DND-41 (cell line): ENCODE data around the gene ADAMTSL3.

Source experiments
- ATAC-seq: fragments of 200-7000 bp; cut with Tn5 transposase; 3 replicates; pipeline ENCODE4 v1.9.1; 2021; ENCODE audit warnings: low read depth; ENCODE audit not compliant: insufficient read depth
- DNase-seq: peaks from one replicate; pipeline ENCODE4 v3.0.0-alpha.2; 2020
- H2AFZ ChIP-seq: 2 replicates; pipeline ENCODE4 v1.6.0; 2012; ENCODE audit warnings: low read depth, low read length
- H3K27ac ChIP-seq: 2 replicates; pipeline ENCODE4 v1.5.1; 2012; ENCODE audit warnings: low read length, inconsistent platforms
- H3K27me3 ChIP-seq: fragments of 200-600 bp; sonication (generic); 2 replicates; pipeline ENCODE4 v1.6.0; 2012; ENCODE audit warnings: low read length, mild to moderate bottlenecking, inconsistent platforms; ENCODE audit not compliant: insufficient read depth, poor library complexity
- H3K36me3 ChIP-seq: 2 replicates; pipeline ENCODE4 v1.5.1; 2012; ENCODE audit warnings: low read length, inconsistent platforms; ENCODE audit not compliant: insufficient read depth
- H3K4me1 ChIP-seq: 2 replicates; pipeline ENCODE4 v1.5.1; 2012; ENCODE audit warnings: mild to moderate bottlenecking, low read length; ENCODE audit not compliant: insufficient read depth
- H3K4me2 ChIP-seq: 2 replicates; pipeline ENCODE4 v1.6.0; 2012; ENCODE audit warnings: mild to moderate bottlenecking, moderate library complexity, low read length, inconsistent platforms; ENCODE audit not compliant: insufficient read depth
- H3K4me3 ChIP-seq, 2 experiments: fragments of 200-600 bp in 1 of 2; shearing (Covaris generic) in 1 of 2; 2 replicates each; pipeline ENCODE4 v1.5.1; 2012 to 2016; ENCODE audit warnings: inconsistent platforms in 2 of 2, low read length in 2 of 2, mild to moderate bottlenecking in 2 of 2, low read depth in 1 of 2, moderate library complexity in 1 of 2
- H3K79me2 ChIP-seq: 2 replicates; pipeline ENCODE4 v1.6.0; 2012; ENCODE audit warnings: low read length, inconsistent platforms; ENCODE audit not compliant: insufficient read depth
- H3K9ac ChIP-seq: 2 replicates; pipeline ENCODE4 v1.6.0; 2012; ENCODE audit warnings: low read depth, mild to moderate bottlenecking, inconsistent platforms, low read length, moderate library complexity
- H3K9me3 ChIP-seq: 2 replicates; pipeline ENCODE4 v1.5.1; 2012; ENCODE audit warnings: low read length, moderate library complexity, mild to moderate bottlenecking, inconsistent platforms; ENCODE audit not compliant: insufficient read depth, severe bottlenecking
- H4K20me1 ChIP-seq: 2 replicates; pipeline ENCODE4 v1.6.0; 2012; ENCODE audit warnings: low read length; ENCODE audit not compliant: insufficient read depth
- EZH2 ChIP-seq: IDR thresholded peaks from 3 replicates; pipeline ENCODE4 v1.6.1; 2012; ENCODE audit warnings: borderline replicate concordance, low read depth, mild to moderate bottlenecking, moderate library complexity, low read length, inconsistent platforms; ENCODE audit not compliant: severe bottlenecking
- TF ChIP-seq, protein P1 (sequence below): IDR thresholded peaks from 2 replicates; pipeline ENCODE4 v1.5.1; 2012; ENCODE audit warnings: borderline replicate concordance, low read length, moderate library complexity, mild to moderate bottlenecking; ENCODE audit not compliant: poor library complexity, severe bottlenecking; ENCODE audit errors: extremely low read depth

Gene ADAMTSL3

GRCh38 chr15:83786336-83786735 lies 132.4 kb downstream of the ADAMTSL3 start:
- H3K9ac ChIP-seq = no peak overlapping the region
- H3K4me1 ChIP-seq = no peaks in the 10 kb centered on the region
- ATAC-seq = no peak
- H3K36me3 ChIP-seq = no peaks in the 10 kb centered on the region
- no peaks in the 10 kb centered on the region for H3K79me2 ChIP-seq
- DNase-seq = no peak
- no peaks in the 10 kb centered on the region for H4K20me1 ChIP-seq
- H2AFZ ChIP-seq = no peak overlapping the region
- H3K27me3 ChIP-seq = no peaks in the 10 kb centered on the region
- no peak overlapping the region for H3K27ac ChIP-seq
- H3K4me2 ChIP-seq = no peak overlapping the region
- no peak overlapping the region for H3K4me3 ChIP-seq
- TF ChIP-seq, protein P1, sequence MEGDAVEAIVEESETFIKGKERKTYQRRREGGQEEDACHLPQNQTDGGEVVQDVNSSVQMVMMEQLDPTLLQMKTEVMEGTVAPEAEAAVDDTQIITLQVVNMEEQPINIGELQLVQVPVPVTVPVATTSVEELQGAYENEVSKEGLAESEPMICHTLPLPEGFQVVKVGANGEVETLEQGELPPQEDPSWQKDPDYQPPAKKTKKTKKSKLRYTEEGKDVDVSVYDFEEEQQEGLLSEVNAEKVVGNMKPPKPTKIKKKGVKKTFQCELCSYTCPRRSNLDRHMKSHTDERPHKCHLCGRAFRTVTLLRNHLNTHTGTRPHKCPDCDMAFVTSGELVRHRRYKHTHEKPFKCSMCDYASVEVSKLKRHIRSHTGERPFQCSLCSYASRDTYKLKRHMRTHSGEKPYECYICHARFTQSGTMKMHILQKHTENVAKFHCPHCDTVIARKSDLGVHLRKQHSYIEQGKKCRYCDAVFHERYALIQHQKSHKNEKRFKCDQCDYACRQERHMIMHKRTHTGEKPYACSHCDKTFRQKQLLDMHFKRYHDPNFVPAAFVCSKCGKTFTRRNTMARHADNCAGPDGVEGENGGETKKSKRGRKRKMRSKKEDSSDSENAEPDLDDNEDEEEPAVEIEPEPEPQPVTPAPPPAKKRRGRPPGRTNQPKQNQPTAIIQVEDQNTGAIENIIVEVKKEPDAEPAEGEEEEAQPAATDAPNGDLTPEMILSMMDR = no peak
- TF ChIP-seq EZH2 = no peak
- H3K9me3 ChIP-seq = no peaks in the 10 kb centered on the region

DNA sequence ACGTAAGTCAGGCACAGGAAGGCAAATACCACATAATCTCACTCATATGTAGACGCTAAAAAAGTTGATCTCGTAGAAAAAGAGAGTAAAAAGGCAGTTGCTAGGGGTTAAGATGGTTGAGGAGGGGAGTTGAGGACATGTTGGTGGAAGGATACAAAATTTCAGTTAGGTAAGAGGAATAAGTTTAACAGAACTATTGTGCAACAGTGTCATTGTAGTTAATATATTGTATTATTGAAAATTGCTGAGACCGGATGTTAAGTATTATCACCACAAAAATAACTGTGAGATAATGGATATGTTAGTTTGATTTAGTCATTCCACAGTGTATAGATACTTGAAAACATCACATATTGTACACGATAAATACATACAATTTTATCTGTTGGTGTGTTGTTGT lies 139.1 kb downstream of the ADAMTSL3 start:
- H3K4me2 ChIP-seq = no peak overlapping the region
- H3K4me1 ChIP-seq = no peaks in the 10 kb centered on the region
- H3K9ac ChIP-seq = no peak overlapping the region

GRCh38 chr15:83794209-83794608 lies 140.3 kb downstream of the ADAMTSL3 start:
- H3K9ac ChIP-seq = no peak overlapping the region
- H4K20me1 ChIP-seq = no peaks in the 10 kb centered on the region
- TF ChIP-seq, protein P1 = no peak
- DNase-seq (no peak), ATAC-seq (no peak)
- no peak overlapping the region for H3K27ac ChIP-seq
- no peaks in the 10 kb centered on the region for H3K4me1 ChIP-seq
- no peaks in the 10 kb centered on the region for H3K36me3 ChIP-seq
- H3K79me2 ChIP-seq = no peaks in the 10 kb centered on the region
- no peak overlapping the region for H3K4me2 ChIP-seq
- no peak overlapping the region for H3K4me3 ChIP-seq
- no peaks in the 10 kb centered on the region for H3K27me3 ChIP-seq
- no peak overlapping the region for H2AFZ ChIP-seq
- no peaks in the 10 kb centered on the region for H3K9me3 ChIP-seq

More for the DNA sequence above, 139.1 kb downstream of the ADAMTSL3 start:
- H3K27me3 ChIP-seq = no peaks in the 10 kb centered on the region
- no peak for DNase-seq
- no peaks in the 10 kb centered on the region for H3K79me2 ChIP-seq
- H2AFZ ChIP-seq = no peak overlapping the region
- no peak overlapping the region for H3K27ac ChIP-seq
- no peaks in the 10 kb centered on the region for H3K36me3 ChIP-seq
- H3K9me3 ChIP-seq = no peaks in the 10 kb centered on the region
- no peak overlapping the region for H3K4me3 ChIP-seq
- ATAC-seq = no peak
- TF ChIP-seq, protein P1 = no peak
- no peak for TF ChIP-seq EZH2
- no peaks in the 10 kb centered on the region for H4K20me1 ChIP-seq

- Histone ChIP-seq H3K27me3 (no peaks in the 10 kb centered on the region), H2AFZ (no peak overlapping the region), H3K79me2 (no peaks in the 10 kb centered on the region), H4K20me1 (no peaks in the 10 kb centered on the region), H3K4me1 (no peaks in the 10 kb centered on the region), H3K9me3 (no peaks in the 10 kb centered on the region), H3K4me2 (no peak overlapping the region), H3K9ac (no peak overlapping the region), H3K36me3 (no peaks in the 10 kb centered on the region), H3K4me3 (no peak overlapping the region), H3K27ac (no peak overlapping the region)
- DNase-seq = no peak
- no peak for TF ChIP-seq EZH2
- TF ChIP-seq, protein P1 = no peak
- ATAC-seq = no peak
These were observed 155.4 kb downstream of the ADAMTSL3 start for GRCh38 chr15:83809345-83809744.
